NK-92 (cell line): ENCODE results near the gene PARP9.
"Not testable (repeated sequence)": the region's sequence is repeated elsewhere in the genome, so short reads cannot be mapped to it uniquely, and the experiment has no call there.

Experiments
- DNase-seq: peaks from one replicate; lab custom pipeline; 2025; ENCODE audit not compliant: unreplicated experiment; lab: John Stamatoyannopoulos, UW

PARP9 gene

GRCh38 chr3:122523317-122523716, 40.8 kb downstream of the PARP9 start:
- no peak for DNase-seq

- no peak for DNase-seq
Measured at GRCh38 chr3:122520861-122521260, 43.2 kb downstream of the PARP9 start.

DNA sequence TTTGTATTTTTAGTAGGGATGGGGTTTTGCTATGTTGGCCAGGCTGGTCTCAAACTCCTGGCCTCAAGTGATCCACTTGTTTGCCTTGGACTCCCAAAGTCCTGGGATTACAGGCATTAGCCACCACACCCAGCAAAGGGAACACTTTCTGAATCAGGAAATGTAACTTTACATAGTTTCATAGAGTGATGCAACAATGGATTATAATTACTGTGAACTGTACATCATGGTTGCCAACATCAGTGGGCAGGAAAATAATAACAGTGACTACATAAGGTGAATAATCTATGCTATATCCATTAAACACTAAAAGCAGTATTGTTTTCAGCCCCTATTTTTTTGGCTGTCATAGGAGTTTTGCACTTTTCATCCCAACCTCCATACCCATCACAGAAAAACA, 44.4 kb downstream of the PARP9 start:
- DNase-seq: no peak

DNA sequence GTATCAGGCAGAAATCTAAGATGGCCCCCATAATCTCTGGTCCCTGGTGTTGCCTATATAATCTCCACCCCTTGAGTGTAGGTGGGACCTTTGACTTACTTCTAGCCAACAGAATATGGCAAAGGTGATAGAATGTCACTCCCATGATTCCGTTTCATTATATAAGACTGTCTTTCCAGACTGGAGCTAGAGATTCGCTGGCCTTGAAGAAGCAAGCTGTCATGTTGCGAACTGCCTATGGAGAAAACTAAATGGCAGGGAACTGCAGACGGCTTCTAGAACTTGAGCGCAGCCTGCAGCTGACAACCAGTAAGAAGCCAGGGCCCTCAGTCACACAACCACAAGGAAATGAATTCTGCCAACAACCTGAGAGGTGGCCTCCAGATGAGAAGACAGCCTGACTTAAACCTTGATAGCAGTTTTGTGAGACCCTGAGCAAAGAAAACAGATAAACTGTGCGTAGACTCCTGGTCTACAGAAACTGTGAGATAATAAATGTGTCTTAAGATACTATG, 47.2 kb downstream of the PARP9 start:
- no peak for DNase-seq

DNA sequence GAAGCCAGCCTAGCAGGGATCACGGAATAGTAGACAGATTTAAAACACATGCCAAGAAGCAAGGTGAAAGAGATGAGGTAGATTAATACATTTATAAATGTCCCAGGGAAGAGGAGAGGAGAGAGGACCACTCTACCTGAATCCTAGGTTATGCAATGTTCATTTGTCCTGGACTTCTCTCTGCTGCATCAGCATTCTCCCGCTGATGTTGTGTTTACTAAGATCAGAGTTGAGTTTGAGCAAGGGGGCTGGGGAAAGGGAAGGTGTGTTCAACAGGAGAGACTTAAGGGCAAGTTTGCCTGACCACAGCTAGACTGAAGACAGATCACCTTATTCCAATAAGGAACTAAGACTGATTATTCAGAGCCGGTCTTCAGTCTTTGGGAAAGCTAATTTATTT, 48.2 kb downstream of the PARP9 start:
- no peak for DNase-seq

DNA sequence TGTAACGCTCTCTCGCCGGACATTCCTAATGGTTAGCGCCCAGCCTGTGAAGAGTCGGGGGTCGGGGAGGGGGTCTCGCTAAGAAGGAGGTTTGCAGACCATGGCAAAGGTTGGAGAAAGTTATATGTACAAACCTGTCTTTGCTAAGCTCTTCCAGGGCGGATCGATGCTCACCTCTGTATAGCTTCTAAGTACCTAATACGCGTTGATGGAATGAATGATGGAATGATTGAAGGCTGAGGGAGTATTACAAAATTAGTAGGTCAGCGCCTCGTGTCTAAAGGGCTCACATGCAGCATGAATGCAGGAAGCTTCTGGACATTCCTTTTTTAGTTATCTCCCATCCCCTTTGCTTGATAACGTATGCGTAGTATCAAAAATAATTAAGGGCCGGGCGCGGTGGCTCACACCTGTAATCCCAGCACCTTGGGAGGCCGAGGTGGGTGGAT, 49.1 kb downstream of the PARP9 start:
- no peak for DNase-seq

DNA sequence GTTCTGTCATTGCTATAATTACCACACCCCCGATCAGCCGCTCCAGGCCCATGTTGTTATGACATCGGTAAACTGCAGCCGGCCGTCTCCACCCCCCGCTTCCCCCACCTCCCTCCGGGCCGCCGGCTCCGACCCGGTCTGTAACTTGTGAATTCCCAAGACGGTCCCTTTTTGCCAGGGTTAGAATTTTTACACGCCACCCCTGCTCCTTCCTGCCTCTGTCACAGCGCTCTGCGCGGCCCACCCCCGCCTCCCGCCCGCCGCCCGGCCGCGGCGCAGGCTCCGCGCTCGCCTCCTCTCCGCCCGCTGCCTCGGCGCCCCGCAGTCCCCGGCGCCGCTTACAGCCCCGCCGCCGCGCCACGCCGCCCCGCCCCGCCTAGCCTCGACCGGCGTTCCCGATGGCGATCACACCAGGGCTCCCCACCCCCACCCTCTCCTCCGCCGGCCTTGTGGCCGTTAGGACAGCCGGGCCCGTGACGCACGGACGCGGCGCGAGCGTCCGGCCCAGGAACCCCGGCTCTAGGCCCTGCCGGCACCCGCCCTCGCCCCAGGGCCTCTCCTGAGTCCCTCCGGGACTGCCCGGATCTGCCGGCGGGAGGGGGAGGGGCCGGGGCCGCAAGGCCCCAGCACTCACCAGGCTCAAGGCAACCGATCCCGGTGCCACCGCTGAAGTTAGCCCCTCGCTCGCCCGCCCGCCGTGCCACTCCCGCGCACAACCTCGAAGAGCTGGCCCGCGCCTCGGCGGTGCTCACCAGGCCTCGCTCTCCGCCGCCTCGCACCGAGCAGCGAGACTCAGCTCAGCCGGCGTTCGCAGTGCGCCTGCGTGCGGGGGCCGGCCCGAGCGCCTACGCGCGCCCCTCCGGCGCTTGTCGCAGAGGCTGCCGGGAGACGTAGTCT, 49.7 kb downstream of the PARP9 start, which contains the start of gene KPNA1:
Gene KPNA1 (minus strand): TSS at position 817 of the 897 bp plus-strand sequence. CDS start 18,374 bp downstream, outside the sequence.
- peak; percentile 29 for DNase-seq

DNA sequence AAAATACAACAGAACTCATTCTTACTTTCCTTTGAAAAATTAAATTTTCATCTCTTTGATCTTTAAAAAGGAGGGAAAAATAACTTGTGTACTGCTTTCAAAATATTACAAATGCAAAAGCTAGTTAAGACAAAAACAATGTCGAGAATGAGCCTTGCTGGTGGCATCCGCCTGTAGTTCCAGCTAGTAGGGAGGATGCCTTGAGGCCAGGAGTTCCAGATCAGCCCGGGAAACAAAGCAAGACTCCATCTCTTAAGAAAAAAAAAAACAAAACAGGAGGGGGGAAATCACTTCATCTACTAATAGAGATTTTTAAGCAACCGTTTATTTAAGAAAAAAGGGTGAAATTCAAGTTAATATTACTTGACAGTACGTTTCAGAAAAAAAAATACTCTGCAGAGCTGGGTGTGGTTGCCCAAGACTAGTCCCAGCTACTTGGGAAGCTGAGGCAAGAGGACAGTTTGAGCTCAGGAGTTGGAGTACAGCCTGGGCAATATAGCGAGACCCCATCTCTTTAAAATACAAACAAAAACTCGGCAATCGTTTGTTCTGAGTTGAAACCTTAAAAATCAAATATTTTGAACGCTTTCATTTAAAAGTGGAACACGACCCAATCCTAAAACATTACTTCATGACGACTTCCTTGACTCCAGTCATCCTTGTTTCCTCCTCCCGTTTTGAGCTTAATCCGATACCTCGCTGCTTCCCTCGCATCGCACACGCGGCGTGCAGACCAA, 50.5 kb downstream of the PARP9 start:
- DNase-seq: no peak

DNA sequence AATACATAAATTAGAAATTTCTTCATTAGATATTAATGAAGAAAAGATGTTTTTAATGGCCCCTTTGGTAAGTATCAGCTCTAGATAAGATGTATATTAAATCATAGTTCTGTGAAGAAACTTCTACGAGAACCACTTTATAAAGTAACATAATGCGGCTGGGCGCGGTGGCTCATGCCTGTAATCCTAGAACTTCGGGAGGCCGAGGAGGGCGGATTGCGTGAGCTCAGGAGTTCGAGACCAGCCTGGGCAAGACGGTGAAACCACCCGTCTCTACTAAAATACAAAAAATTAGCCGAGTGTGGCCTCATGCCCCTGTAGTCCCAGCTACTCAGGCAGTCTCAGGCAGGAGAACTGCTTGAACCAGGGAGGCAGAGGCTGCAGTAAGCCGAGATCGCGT, 51.8 kb downstream of the PARP9 start:
- DNase-seq: no peak

- no peak for DNase-seq
Measured at GRCh38 chr3:122510878-122511535, 53.1 kb downstream of the PARP9 start.

GRCh38 chr3:122508944-122509343, 55.2 kb downstream of the PARP9 start:
- DNase-seq: not testable (repeated sequence)

GRCh38 chr3:122508135-122508914, 55.8 kb downstream of the PARP9 start:
- DNase-seq: no peak

DNA sequence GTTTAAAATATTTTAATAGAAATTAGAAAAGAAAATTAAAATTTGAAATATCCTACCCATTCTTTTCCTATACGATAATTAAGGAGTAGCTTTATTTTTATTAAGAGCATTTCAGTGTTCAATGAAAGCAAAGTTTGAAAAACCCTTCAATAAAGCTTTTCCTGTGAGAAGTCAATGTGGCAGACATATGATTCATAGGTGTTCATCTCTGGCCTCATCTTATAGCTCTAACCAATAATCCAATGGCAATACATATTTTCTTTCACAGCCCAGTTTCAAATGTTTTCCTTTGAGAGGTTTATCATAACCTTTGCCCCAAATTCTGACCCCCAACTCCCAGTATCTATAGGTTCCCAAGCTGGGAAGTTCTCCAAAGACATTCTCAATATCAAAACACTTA, 57.6 kb downstream of the PARP9 start:
- no peak for DNase-seq

GRCh38 chr3:122505676-122506075, 58.4 kb downstream of the PARP9 start:
- DNase-seq: no peak

GRCh38 chr3:122502941-122503340, 61.2 kb downstream of the PARP9 start:
- DNase-seq: no peak

GRCh38 chr3:122502139-122502538, 62.0 kb downstream of the PARP9 start:
- DNase-seq: no peak

DNA sequence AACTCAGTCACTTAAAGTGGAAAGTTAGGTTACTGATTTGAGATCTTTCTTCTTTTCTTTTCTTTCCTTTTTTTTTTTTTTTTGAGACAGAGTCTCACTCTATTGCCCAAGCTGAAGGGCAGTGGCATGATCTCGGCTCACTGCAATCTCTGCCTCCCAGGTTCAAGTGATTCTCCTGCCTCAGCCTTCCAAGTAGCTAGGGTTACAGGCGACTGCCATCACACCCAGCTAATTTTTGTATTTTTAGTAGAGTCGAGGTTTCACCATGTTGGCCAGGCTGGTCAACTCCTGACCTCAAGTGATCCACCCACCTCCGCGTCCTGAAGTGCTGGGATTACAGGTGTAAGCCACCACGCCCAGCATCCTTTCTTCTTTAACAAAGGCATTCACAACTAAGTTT, 63.1 kb downstream of the PARP9 start:
- not testable (repeated sequence) for DNase-seq

DNA sequence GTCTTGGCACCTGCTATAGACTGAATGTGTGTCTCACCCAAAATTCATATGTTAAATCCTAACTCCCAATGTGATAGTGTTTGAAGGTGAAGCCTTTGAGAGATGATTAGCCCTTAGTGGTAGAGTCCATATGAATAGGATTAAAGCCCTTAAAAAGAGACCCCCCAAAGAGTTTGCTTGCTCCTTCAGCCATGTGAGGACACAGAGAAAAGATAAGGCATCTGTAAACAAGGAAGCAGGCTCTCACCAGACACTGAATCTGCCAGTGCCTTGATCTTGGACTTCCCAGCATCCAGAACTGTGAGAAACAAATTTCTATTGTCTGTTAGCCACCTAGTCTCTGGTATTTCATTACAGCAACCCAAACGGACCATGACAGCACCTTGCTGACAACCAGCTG, 65.9 kb downstream of the PARP9 start:
- no peak for DNase-seq

DNA sequence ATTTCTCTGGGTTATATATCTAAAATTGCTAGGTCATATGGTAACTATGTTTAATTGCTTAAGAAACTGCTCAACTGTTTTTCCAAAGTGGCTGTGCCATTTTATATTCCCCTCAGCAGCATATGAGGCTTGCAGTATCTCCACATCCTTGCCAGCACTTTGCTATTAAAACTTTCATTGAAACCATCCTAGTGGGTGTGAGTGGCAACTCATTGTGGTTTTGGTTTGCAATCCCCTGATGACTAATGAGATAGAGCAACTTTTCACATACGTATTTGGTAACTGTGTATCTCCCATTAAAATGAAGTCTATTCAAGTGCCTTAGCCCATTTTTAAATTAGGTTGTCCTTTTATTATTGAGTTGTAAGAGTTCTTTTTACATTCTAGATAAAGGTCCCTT, 66.7 kb downstream of the PARP9 start:
- no peak for DNase-seq

DNA sequence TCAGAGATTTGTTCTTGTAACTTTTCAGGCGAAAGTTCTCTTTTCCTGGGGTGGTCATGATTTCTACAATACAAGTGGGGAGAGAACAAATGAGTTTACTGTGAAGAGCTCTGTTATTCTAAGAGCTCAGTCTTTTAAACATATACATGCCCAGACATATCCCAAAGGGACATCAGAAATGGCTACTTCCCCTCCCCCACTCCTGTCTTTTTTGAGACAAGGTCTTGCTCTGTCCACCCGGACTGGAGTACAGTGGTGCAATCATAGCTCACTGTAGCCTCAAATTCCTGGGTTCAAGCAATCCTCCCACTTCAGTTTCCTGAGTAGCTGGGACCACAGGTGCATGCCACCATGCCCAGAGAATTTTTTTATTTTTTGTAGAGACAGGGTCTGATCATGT, 67.6 kb downstream of the PARP9 start:
- DNase-seq: no peak

DNA sequence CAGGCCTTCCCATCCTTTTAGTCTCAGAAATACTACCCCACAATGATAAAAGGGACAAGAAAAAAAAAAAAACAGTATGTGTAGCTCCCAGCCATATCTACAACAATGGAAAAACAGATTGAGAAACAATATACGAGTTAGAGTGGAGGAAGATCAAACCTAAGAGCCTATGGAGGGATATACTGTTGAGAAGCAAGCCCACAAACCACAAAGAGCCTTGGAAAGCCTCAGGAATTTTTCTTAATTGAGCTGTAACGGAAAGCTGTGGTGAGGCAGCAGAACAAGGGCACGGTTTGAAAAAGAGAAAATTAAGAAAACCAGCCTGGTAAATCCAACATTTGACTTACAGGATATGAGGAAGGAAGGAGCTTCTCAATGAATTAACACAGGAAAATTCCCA, 70.8 kb downstream of the PARP9 start:
- DNase-seq: no peak
